HEK293 (cell line): ENCODE results near the gene WDR20.

Experiments
- CTCF ChIA-PET: fragments of 350-600 bp; formaldehyde crosslinking; extraction: SDS; loops from one replicate; lab custom pipeline; 2021; ENCODE audit warnings: antibody characterized with exemption; lab: Yijun Ruan, JAX
- POLR2A ChIA-PET: fragments of 300-600 bp; formaldehyde crosslinking; extraction: SDS; loops from one replicate; lab custom pipeline; 2020; ENCODE audit warnings: antibody characterized with exemption, inconsistent platforms; lab: Yijun Ruan, JAX
- H3K27ac ChIP-seq: fragments of 200-500 bp; sonication (Bioruptor generic); 2 replicates; pipeline ENCODE4 v1.5.1; 2014; ENCODE audit warnings: low read depth, low read length, control low read depth, inconsistent platforms; ENCODE audit errors: extremely low read depth
- H3K36me3 ChIP-seq, 2 experiments: fragments of 200-500 bp in 1 of 2; sonication (Bioruptor generic) in 1 of 2; 1 replicate in 1 of 2; 2 replicates in 1 of 2; pipeline ENCODE4 v1.5.1; 2014 to 2017; ENCODE audit warnings: inconsistent platforms in 2 of 2, low read length in 2 of 2; ENCODE audit not compliant: control insufficient read depth in 2 of 2, insufficient read depth in 1 of 2
- H3K4me1 ChIP-seq: fragments of 200-500 bp; sonication (Bioruptor generic); 2 replicates; pipeline ENCODE4 v1.5.1; 2014; ENCODE audit warnings: mild to moderate bottlenecking, low read length, inconsistent platforms; ENCODE audit not compliant: control insufficient read depth, insufficient read depth
- H3K4me3 ChIP-seq: 2 replicates; pipeline ENCODE4 v1.5.1; 2011; ENCODE audit warnings: low read depth, mild to moderate bottlenecking, control low read depth, low read length, moderate library complexity
- H3K9me3 ChIP-seq: fragments of 200-500 bp; sonication (Bioruptor generic); 2 replicates; pipeline ENCODE4 v1.5.1; 2014; ENCODE audit warnings: low read depth, low read length, inconsistent platforms; ENCODE audit not compliant: control insufficient read depth, insufficient read depth
- ATF2 ChIP-seq: fragments of 450-650 bp; formaldehyde crosslinking; IDR thresholded peaks from 2 replicates; pipeline ENCODE4 v1.5.1; 2016; ENCODE audit warnings: missing biosample characterization, missing genetic modification characterization, low read depth
- BCL11B ChIP-seq: fragments of 450-650 bp; formaldehyde crosslinking; IDR thresholded peaks from 2 replicates; pipeline ENCODE4 v1.5.1; 2016; ENCODE audit warnings: low read depth, missing biosample characterization, missing genetic modification characterization
- CTCF ChIP-seq: fragments of 450-650 bp; formaldehyde crosslinking; IDR thresholded peaks from 2 replicates; pipeline ENCODE4 v1.5.1; 2016; ENCODE audit warnings: missing biosample characterization, missing genetic modification characterization
- KLF1 ChIP-seq: fragments of 450-650 bp; formaldehyde crosslinking; IDR thresholded peaks from 2 replicates; pipeline ENCODE4 v1.5.1; 2016; ENCODE audit warnings: missing biosample characterization, missing genetic modification characterization
- KLF10 ChIP-seq: fragments of 450-650 bp; IDR thresholded peaks from 2 replicates; pipeline ENCODE4 v1.5.1; 2018; ENCODE audit warnings: missing biosample characterization, mild to moderate bottlenecking, missing genetic modification characterization
- SCRT1 ChIP-seq: fragments of 450-650 bp; formaldehyde crosslinking; IDR thresholded peaks from 2 replicates; pipeline ENCODE4 v1.5.1; 2016; ENCODE audit warnings: missing biosample characterization, missing genetic modification characterization, borderline replicate concordance
- ZBTB44 ChIP-seq: fragments of 450-650 bp; IDR thresholded peaks from 2 replicates; pipeline ENCODE4 v1.5.1; 2018; ENCODE audit warnings: missing biosample characterization, mild to moderate bottlenecking, missing genetic modification characterization
- ZNF138 ChIP-seq: fragments of 450-650 bp; formaldehyde crosslinking; IDR thresholded peaks from 2 replicates; pipeline ENCODE4 v1.5.1; 2016; ENCODE audit warnings: missing biosample characterization, missing genetic modification characterization, borderline replicate concordance
- ZNF146 ChIP-seq: fragments of 450-650 bp; formaldehyde crosslinking; IDR thresholded peaks from 2 replicates; pipeline ENCODE4 v1.5.1; 2016; ENCODE audit warnings: missing biosample characterization, missing genetic modification characterization
- ZNF157 ChIP-seq: fragments of 450-650 bp; formaldehyde crosslinking; IDR thresholded peaks from 2 replicates; pipeline ENCODE4 v1.5.1; 2016; ENCODE audit warnings: missing biosample characterization, missing genetic modification characterization
- ZNF18 ChIP-seq: fragments of 450-650 bp; formaldehyde crosslinking; IDR thresholded peaks from 2 replicates; pipeline ENCODE4 v1.5.1; 2016; ENCODE audit warnings: missing biosample characterization, missing genetic modification characterization
- ZNF416 ChIP-seq: fragments of 450-650 bp; formaldehyde crosslinking; IDR thresholded peaks from 2 replicates; pipeline ENCODE4 v1.5.1; 2016; ENCODE audit warnings: missing biosample characterization, missing genetic modification characterization
- ZNF48 ChIP-seq: fragments of 450-650 bp; formaldehyde crosslinking; IDR thresholded peaks from 2 replicates; pipeline ENCODE4 v1.5.1; 2016; ENCODE audit warnings: missing biosample characterization, missing genetic modification characterization
- ZNF514 ChIP-seq: fragments of 450-650 bp; formaldehyde crosslinking; IDR thresholded peaks from 2 replicates; pipeline ENCODE4 v1.5.1; 2016; ENCODE audit warnings: missing biosample characterization, missing genetic modification characterization
- ZNF521 ChIP-seq: fragments of 450-650 bp; formaldehyde crosslinking; IDR thresholded peaks from 2 replicates; pipeline ENCODE4 v1.5.1; 2017; ENCODE audit warnings: missing biosample characterization, mild to moderate bottlenecking, missing genetic modification characterization
- ZNF548 ChIP-seq: fragments of 450-650 bp; formaldehyde crosslinking; IDR thresholded peaks from 2 replicates; pipeline ENCODE4 v1.5.1; 2016; ENCODE audit warnings: missing biosample characterization, missing genetic modification characterization
- ZNF639 ChIP-seq: fragments of 450-650 bp; formaldehyde crosslinking; IDR thresholded peaks from 2 replicates; pipeline ENCODE4 v1.5.1; 2016; ENCODE audit warnings: missing biosample characterization, missing genetic modification characterization
- ZNF645 ChIP-seq: fragments of 450-650 bp; formaldehyde crosslinking; IDR thresholded peaks from 2 replicates; pipeline ENCODE4; 2016; ENCODE audit warnings: missing biosample characterization, missing genetic modification characterization
- ZNF654 ChIP-seq: fragments of 450-650 bp; formaldehyde crosslinking; IDR thresholded peaks from 2 replicates; pipeline ENCODE4 v1.5.1; 2016; ENCODE audit warnings: low read depth, missing biosample characterization, missing genetic modification characterization
- ZNF747 ChIP-seq: fragments of 450-650 bp; formaldehyde crosslinking; IDR thresholded peaks from 2 replicates; pipeline ENCODE4 v1.5.1; 2016; ENCODE audit warnings: missing biosample characterization, missing genetic modification characterization
- ZNF76 ChIP-seq: fragments of 450-650 bp; formaldehyde crosslinking; IDR thresholded peaks from 2 replicates; pipeline ENCODE4; 2016; ENCODE audit warnings: low read depth, missing biosample characterization, missing genetic modification characterization, borderline replicate concordance
- ZNF837 ChIP-seq: fragments of 450-650 bp; formaldehyde crosslinking; IDR thresholded peaks from 2 replicates; pipeline ENCODE4 v1.5.1; 2016; ENCODE audit warnings: missing biosample characterization, missing genetic modification characterization

WDR20 gene

GRCh38 chr14:102141797-102142196, 2.1 kb downstream of the WDR20 start:
- Histone ChIP-seq H3K4me3 (no peak overlapping the region), H3K36me3 (peaks cover 0 to 8% of the 10 kb centered on the region in 2 experiments; a peak in 1 of 3 replicates), H3K9me3 (no peaks in the 10 kb centered on the region), H3K27ac (no peak overlapping the region), H3K4me1 (peaks cover 6% of the 10 kb centered on the region; the same call in 1 of the 2 replicates)
- ChIA-PET CTCF (no interaction called here), POLR2A (interaction anchor here (1.5 kb wide), 1 partner anchor 18 kb away, joined by 3 read pairs; no protein-coding TSS in a partner anchor)
- TF ChIP-seq ZNF654 (tag by site-specific recombination) (no peak), KLF1 (tag by site-specific recombination) (no peak), ZNF514 (tag by site-specific recombination) (no peak), ZNF837 (no peak), ATF2 (tag by site-specific recombination) (no peak), ZBTB44 (no peak), KLF10 (tag by site-specific recombination) (no peak), ZNF138 (tag by site-specific recombination) (no peak), ZNF639 (tag by site-specific recombination) (no peak), ZNF76 (tag by site-specific recombination) (no peak), ZNF548 (tag by site-specific recombination) (no peak), CTCF (no peak), ZNF747 (tag by site-specific recombination) (no peak), ZNF521 (tag by site-specific recombination) (no peak), BCL11B (tag by site-specific recombination) (no peak), ZNF18 (tag by site-specific recombination) (no peak), ZNF48 (tag by site-specific recombination) (no peak)

GRCh38 chr14:102144914-102145313, 5.2 kb downstream of the WDR20 start:
- Histone ChIP-seq H3K4me3 (no peak overlapping the region), H3K36me3 (peaks cover 0 to 8% of the 10 kb centered on the region in 2 experiments; a peak in 1 of 3 replicates), H3K4me1 (0 out of 2 replicates have a peak, but pooled peaks cover 3% of the 10 kb centered on the region), H3K27ac (no peak overlapping the region), H3K9me3 (no peaks in the 10 kb centered on the region)
- TF ChIP-seq ZNF639 (tag by site-specific recombination): no peak
- no peak for TF ChIP-seq SCRT1 (tag by site-specific recombination)
- no peak for TF ChIP-seq ZNF18 (tag by site-specific recombination)
- TF ChIP-seq ZNF416 (tag by site-specific recombination): no peak
- TF ChIP-seq ZNF146 (tag by site-specific recombination): no peak
- no peak for TF ChIP-seq ZNF645 (tag by site-specific recombination)
- TF ChIP-seq ZNF157 (tag by site-specific recombination): no peak
- ChIA-PET CTCF (no interaction called here), POLR2A (no interaction called here)
